Activated CD4-positive, alpha-beta T cell treated with anti-CD3 and anti-CD28 coated beads, Interleukin-2, amount 10 ng/mL, durations not matched to agents 24 days and 14 days (primary cell): ENCODE data around the gene CANT1. TPM values are rescaled to one million over a fixed set of nuclear protein-coding genes. Genes with fewer than 3 reads are reported as not detected.
A peak's percentile ranks its signal among the peaks of the same experiment; 100 is the strongest.

ENCODE experiments used
- DNase-seq: peaks from one replicate; pipeline ENCODE4 v3.0.0; 2022
- H3K27ac Mint-ChIP-seq: one replicate; pipeline ENCODE4 v1.8.0; 2022; ENCODE audit warnings: mild to moderate bottlenecking, mixed read lengths
- H3K27me3 Mint-ChIP-seq: one replicate; pipeline ENCODE4 v1.8.0; 2022; ENCODE audit warnings: mixed read lengths
- H3K36me3 Mint-ChIP-seq: one replicate; pipeline ENCODE4 v1.8.0; 2022; ENCODE audit warnings: low read depth, mild to moderate bottlenecking, mixed read lengths
- H3K4me1 Mint-ChIP-seq: one replicate; pipeline ENCODE4 v1.8.0; 2021; ENCODE audit warnings: mixed read lengths
- H3K4me3 Mint-ChIP-seq: one replicate; pipeline ENCODE4 v1.8.0; 2022; ENCODE audit warnings: mild to moderate bottlenecking, moderate library complexity, mixed read lengths
- H3K9me3 Mint-ChIP-seq: one replicate; pipeline ENCODE4 v1.8.0; 2021; ENCODE audit warnings: mixed read lengths
- intact Hi-C: fragments of 100-400 bp; cut with micrococcal nuclease; formaldehyde crosslinking; loops from one replicate; pipeline ENCODE4 v1.15.1; 2023
- total RNA-seq: library from RNA; stranded (reverse); gene quantifications from 2 replicates; pipeline ENCODE4 v1.2.3, GENCODE V29; 2022

CANT1 gene
- 62.4 and 70.5 TPM in 2 replicates for total RNA-seq

GRCh38 chr17:79009397-79010303 lies at the start of gene CANT1:
Gene CANT1 (minus strand): TSS chr17:79009764. CDS start chr17:78997622, 12,142 bp downstream.
- DNase-seq = peak; percentile 97
- Mint-ChIP-seq H3K36me3 (peaks cover 10% of the 10 kb centered on the region), H3K9me3 (peaks cover 4% of the 10 kb centered on the region), H3K4me3 (peak within 1 kb of the TSS; percentile 89), H3K27ac (peak within 1 kb of the TSS; percentile 92), H3K4me1 (peaks cover 51% of the 10 kb centered on the region), H3K27me3 (peaks cover 19% of the 10 kb centered on the region)
- intact Hi-C loops = loop anchor here (5.0 kb wide), 1 partner anchor 63 kb away; the partner anchor contains the start of gene ENGASE

GRCh38 chr17:79057737-79058385 lies 48.3 kb upstream of the CANT1 start:
- intact Hi-C loops = no loop called here
- Mint-ChIP-seq H3K27me3 (peaks cover 14% of the 10 kb centered on the region), H3K27ac (no peak overlapping the region), H3K4me3 (no peak overlapping the region), H3K4me1 (peaks cover 2% of the 10 kb centered on the region), H3K9me3 (peaks cover 10% of the 10 kb centered on the region), H3K36me3 (no peaks in the 10 kb centered on the region)
- DNase-seq = no peak

- Mint-ChIP-seq H3K9me3 (peaks cover 10% of the 10 kb centered on the region), H3K27ac (no peak overlapping the region), H3K27me3 (peaks cover 18% of the 10 kb centered on the region), H3K4me3 (no peak overlapping the region), H3K4me1 (peaks cover 2% of the 10 kb centered on the region), H3K36me3 (no peaks in the 10 kb centered on the region)
- DNase-seq = no peak
- intact Hi-C loops = no loop called here
Measured at GRCh38 chr17:79055197-79055596, 45.6 kb upstream of the CANT1 start.

GRCh38 chr17:79054200-79054960 lies 44.8 kb upstream of the CANT1 start:
- Mint-ChIP-seq H3K27ac (no peak overlapping the region), H3K4me1 (peaks cover 2% of the 10 kb centered on the region), H3K27me3 (peaks cover 16% of the 10 kb centered on the region), H3K4me3 (no peak overlapping the region), H3K36me3 (no peaks in the 10 kb centered on the region), H3K9me3 (peaks cover 10% of the 10 kb centered on the region)
- DNase-seq = no peak
- intact Hi-C loops = no loop called here

- H3K36me3 Mint-ChIP-seq = no peaks in the 10 kb centered on the region
- intact Hi-C loops = no loop called here
- H3K4me3 Mint-ChIP-seq = no peak overlapping the region
- no peaks in the 10 kb centered on the region for H3K4me1 Mint-ChIP-seq
- DNase-seq = no peak
- peaks cover 10% of the 10 kb centered on the region for H3K9me3 Mint-ChIP-seq
- H3K27ac Mint-ChIP-seq = no peak overlapping the region
- H3K27me3 Mint-ChIP-seq = peaks cover 16% of the 10 kb centered on the region
Measured at GRCh38 chr17:79053251-79053925, 43.8 kb upstream of the CANT1 start.

GRCh38 chr17:79052131-79052530 lies 42.6 kb upstream of the CANT1 start:
- DNase-seq = no peak
- Mint-ChIP-seq H3K9me3 (peaks cover 10% of the 10 kb centered on the region), H3K36me3 (no peaks in the 10 kb centered on the region), H3K4me1 (no peaks in the 10 kb centered on the region), H3K27ac (no peak overlapping the region), H3K4me3 (no peak overlapping the region), H3K27me3 (peaks cover 11% of the 10 kb centered on the region)
- intact Hi-C loops = no loop called here

GRCh38 chr17:79051306-79051705 lies 41.7 kb upstream of the CANT1 start:
- H3K27ac Mint-ChIP-seq = no peak overlapping the region
- no peak overlapping the region for H3K4me3 Mint-ChIP-seq
- peaks cover 10% of the 10 kb centered on the region for H3K9me3 Mint-ChIP-seq
- peaks cover 11% of the 10 kb centered on the region for H3K27me3 Mint-ChIP-seq
- intact Hi-C loops = no loop called here
- H3K4me1 Mint-ChIP-seq = no peaks in the 10 kb centered on the region
- DNase-seq = no peak
- no peaks in the 10 kb centered on the region for H3K36me3 Mint-ChIP-seq

- Mint-ChIP-seq H3K27ac (no peak overlapping the region), H3K9me3 (peaks cover 10% of the 10 kb centered on the region), H3K4me1 (no peaks in the 10 kb centered on the region), H3K27me3 (peaks cover 10% of the 10 kb centered on the region), H3K36me3 (no peaks in the 10 kb centered on the region), H3K4me3 (no peak overlapping the region)
- intact Hi-C loops = no loop called here
- DNase-seq = no peak
Measured at GRCh38 chr17:79050551-79050950, 41.0 kb upstream of the CANT1 start.

- Mint-ChIP-seq H3K9me3 (peaks cover 9% of the 10 kb centered on the region), H3K27me3 (peaks cover 9% of the 10 kb centered on the region), H3K4me3 (no peak overlapping the region), H3K27ac (no peak overlapping the region), H3K36me3 (no peaks in the 10 kb centered on the region), H3K4me1 (no peaks in the 10 kb centered on the region)
- intact Hi-C loops = no loop called here
- DNase-seq = no peak
Measured at GRCh38 chr17:79049821-79050220, 40.3 kb upstream of the CANT1 start.

- intact Hi-C loops = no loop called here
- H3K4me1 Mint-ChIP-seq = no peaks in the 10 kb centered on the region
- H3K27ac Mint-ChIP-seq = no peak overlapping the region
- no peak for DNase-seq
- no peaks in the 10 kb centered on the region for H3K36me3 Mint-ChIP-seq
- H3K4me3 Mint-ChIP-seq = no peak overlapping the region
- peaks cover 4% of the 10 kb centered on the region for H3K9me3 Mint-ChIP-seq
- peaks cover 9% of the 10 kb centered on the region for H3K27me3 Mint-ChIP-seq
Measured at GRCh38 chr17:79048826-79049755, 39.5 kb upstream of the CANT1 start.

GRCh38 chr17:79047923-79048825 lies 38.6 kb upstream of the CANT1 start:
- Mint-ChIP-seq H3K27ac (no peak overlapping the region), H3K4me3 (no peak overlapping the region), H3K9me3 (no peaks in the 10 kb centered on the region), H3K27me3 (peaks cover 6% of the 10 kb centered on the region), H3K36me3 (no peaks in the 10 kb centered on the region), H3K4me1 (no peaks in the 10 kb centered on the region)
- DNase-seq = no peak
- intact Hi-C loops = no loop called here
